Measurements from ENCODE around the gene SLC3A2.
A peak's percentile ranks its signal among the peaks of the same experiment; 100 is the strongest.

SLC3A2 gene

DNA sequence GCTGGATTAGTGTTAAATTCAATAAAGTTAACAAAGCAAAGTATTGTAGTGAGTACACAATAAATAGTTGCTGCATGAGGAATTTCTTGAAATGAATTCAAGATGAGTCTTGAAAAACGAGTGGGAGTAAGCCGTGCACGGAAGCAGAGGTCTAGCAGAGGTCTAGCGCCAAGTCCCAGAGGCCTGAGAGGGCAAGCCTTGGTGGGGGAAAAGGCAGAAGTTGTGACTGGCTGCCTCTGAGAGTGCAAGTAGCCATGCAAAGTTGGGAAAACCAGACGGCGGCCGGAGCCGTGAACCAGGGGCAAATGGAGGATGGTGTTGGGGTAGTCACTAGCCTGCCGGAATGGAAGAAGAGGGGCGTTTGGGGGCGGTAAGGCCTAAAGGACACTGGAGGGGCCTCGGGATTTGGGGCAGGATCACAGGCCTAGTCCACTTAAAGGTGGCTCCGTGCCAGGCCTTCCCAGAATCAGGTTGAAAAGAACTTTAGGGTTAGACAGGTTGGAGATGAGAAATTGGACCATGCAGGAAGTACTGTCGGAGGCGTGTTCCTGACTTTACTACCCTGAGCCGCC lies 379 bp upstream of the SLC3A2 start:
- peak in 2 of 3 experiments; percentile 30 to 47 for DNase-seq (ENCODE audit: low read depth in 2 of 3, low spot score in 2 of 3)

- peak in 2 of 3 experiments; percentile 87 to 91 for DNase-seq (ENCODE audit: low read depth in 2 of 3, low spot score in 2 of 3)
Observed at GRCh38 chr11:62881579-62882430, 1.1 kb downstream of the SLC3A2 start.

DNA sequence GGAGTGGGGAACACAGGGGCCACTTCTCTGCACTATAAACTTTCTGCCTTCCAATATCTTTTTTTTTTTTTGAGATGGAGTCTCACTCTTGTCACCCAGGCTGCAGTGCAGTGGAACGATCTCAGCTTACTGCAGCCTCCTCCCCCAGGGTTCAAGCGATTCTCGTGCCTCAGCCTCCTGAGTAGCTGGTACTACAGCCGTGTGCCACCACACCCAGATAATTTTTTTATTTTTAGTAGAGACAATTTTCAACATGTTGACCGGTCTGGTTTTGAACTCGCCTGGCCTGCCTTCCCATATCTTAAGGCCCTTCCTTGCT lies 1.7 kb downstream of the SLC3A2 start:
- no peak for DNase-seq (ENCODE audit: low read depth in 2 of 3, low spot score in 2 of 3)

DNA sequence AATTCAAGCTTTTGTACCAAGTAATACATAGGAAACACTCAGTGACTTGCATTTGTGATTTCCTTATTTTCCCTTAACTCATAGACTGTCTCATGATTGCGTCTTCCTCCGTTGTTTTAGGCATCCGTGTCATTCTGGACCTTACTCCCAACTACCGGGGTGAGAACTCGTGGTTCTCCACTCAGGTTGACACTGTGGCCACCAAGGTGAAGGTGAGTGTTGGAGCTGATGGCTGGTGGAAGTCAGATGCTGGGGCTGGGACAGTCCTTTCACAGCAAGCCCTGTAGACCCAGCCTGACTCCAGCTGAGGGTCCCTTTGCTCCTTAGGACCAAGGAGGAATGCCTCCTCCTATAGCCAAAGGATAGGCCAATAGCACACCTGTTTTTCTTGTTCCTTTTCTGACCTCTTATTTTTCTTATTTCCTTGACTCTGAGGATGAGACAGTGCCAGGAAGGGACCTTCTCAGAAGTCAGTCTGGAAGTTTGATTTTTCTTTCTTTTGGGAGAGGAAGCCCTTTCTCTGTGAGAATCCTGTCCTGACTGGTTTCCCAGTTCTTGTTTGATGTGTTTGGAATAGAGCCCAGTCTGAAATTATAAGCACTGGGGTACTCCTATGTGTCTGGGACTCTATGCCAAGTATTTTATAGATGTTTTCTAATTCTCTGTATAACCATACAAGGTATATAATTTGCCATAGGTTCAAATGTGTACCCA lies 2.2 kb downstream of the SLC3A2 start:
- DNase-seq (ENCODE audit: low read depth in 2 of 3, low spot score in 2 of 3) = no peak

- no peak for DNase-seq (ENCODE audit: low read depth in 2 of 3, low spot score in 2 of 3)
Observed at GRCh38 chr11:62883673-62884072, 3.0 kb downstream of the SLC3A2 start.

DNA sequence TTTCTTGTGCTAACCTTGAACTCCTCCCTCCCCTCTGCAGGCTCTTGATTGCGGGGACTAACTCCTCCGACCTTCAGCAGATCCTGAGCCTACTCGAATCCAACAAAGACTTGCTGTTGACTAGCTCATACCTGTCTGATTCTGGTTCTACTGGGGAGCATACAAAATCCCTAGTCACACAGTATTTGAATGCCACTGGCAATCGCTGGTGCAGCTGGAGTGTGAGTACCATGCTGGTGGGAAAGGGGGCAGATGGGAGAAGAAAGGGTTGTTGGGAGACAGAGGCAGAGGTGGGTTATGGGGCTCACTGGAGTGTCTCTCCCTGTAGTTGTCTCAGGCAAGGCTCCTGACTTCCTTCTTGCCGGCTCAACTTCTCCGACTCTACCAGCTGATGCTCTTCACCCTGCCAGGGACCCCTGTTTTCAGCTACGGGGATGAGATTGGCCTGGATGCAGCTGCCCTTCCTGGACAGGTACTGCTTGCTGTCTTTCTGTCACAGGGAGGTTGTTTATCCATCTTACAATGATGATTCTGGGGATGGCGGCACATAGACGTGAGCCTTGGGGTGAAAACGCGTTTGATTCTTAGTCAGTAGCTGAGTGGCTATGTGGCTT lies 4.5 kb downstream of the SLC3A2 start:
- no peak for DNase-seq (ENCODE audit: low read depth in 2 of 3, low spot score in 2 of 3)

DNA sequence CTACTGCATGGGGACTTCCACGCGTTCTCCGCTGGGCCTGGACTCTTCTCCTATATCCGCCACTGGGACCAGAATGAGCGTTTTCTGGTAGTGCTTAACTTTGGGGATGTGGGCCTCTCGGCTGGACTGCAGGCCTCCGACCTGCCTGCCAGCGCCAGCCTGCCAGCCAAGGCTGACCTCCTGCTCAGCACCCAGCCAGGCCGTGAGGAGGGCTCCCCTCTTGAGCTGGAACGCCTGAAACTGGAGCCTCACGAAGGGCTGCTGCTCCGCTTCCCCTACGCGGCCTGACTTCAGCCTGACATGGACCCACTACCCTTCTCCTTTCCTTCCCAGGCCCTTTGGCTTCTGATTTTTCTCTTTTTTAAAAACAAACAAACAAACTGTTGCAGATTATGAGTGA lies 7.7 kb downstream of the SLC3A2 start:
- DNase-seq (ENCODE audit: low read depth in 2 of 3, low spot score in 2 of 3) = no peak

- DNase-seq (ENCODE audit: low read depth in 2 of 3, low spot score in 2 of 3) = no peak
Observed at GRCh38 chr11:62889126-62889483, 8.4 kb downstream of the SLC3A2 start.

DNA sequence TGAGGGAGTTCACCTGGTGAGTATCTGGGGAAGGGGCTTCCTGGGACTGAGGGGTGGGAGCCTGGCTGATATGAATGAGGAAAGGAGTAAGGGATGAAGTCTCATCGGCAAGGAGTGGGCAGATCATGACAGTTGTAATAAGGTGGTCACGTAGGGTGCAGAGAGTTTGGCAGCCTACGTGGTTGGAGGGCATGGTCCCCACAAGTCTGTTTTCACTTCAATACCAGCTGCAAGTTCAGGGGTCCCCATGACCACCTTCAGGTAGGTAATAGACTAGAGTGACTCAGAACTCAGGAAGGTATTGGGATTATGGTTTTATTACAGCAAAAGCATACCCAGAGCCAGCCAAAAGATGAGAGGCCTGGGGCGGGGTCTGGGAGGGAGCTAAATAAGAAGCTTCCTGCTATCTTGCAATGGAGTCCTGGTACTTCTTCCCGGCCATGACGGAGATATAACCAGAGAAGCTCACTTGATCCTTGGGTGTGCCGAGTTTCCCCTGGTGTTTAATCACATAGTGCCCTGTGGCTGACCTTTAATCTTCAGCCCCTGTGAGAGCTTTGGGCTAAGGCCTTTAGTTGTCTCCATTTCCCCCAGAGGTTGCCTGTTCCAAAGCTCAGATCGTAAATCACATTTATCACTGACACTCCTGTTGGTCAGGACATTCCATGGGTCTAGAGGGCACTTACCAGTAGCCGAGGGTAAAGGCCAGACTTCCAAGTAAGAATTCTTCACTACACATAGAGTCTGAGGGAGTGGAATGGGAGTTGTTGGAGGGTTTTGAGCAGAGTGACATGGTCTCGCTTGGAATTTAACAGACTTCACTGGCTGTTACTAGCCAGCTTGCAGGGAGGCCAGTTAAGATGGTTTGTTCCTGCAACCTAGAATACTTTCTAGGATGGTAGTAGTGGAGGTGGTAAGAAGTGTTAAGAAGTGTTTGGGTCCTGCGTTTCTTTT lies 9.1 kb downstream of the SLC3A2 start:
- no peak for DNase-seq (ENCODE audit: low read depth in 2 of 3, low spot score in 2 of 3)

DNA sequence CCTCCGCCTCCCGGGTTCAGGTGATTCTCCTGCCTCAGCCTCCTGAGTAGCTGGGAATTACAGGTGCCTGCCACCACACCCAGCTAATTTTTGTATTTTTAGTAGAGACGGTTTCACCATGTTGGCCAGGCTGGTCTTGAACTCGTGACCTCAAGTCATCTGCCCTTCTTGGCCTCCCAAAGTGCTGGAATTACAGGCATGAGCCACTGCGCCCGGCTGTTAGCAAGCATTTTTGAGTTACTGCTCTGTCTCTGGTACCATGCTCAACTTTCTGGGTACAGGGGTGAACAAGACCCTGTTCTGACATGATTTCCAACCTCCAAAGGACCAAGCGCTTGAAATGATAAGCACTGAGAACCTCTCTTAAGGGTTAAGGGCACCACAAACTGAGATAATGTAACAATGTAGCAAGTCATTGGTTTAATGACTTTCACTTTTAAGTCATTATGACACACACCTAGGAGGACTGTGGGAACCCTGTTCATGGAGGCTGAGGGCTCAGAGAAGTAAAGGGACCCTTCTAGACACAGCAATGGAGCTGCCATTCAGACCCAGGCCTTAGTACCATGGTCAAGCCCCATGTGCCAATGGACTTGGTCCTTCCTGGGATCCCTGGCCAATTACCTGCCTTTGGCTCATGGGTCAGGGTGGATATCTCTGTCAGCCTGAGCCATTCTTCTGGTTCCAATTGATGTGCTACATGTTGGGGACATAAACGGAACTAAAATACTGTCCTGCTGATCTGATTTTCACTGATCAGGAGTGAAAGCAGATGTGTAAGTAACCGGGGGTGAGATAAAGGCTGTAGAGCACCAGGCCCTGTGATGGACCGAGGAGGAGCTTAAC lies 11.6 kb downstream of the SLC3A2 start:
- DNase-seq (ENCODE audit: low read depth in 2 of 3, low spot score in 2 of 3) = no peak

- no peak for DNase-seq (ENCODE audit: low read depth in 2 of 3, low spot score in 2 of 3)
Observed at GRCh38 chr11:62895501-62895900, 14.8 kb downstream of the SLC3A2 start.

GRCh38 chr11:62896049-62896448 lies 15.4 kb downstream of the SLC3A2 start:
- no peak for DNase-seq (ENCODE audit: low read depth in 2 of 3, low spot score in 2 of 3)

- no peak for DNase-seq (ENCODE audit: low read depth in 2 of 3, low spot score in 2 of 3)
Observed at GRCh38 chr11:62897311-62897710, 16.6 kb downstream of the SLC3A2 start.

- no peak for DNase-seq (ENCODE audit: low read depth in 2 of 3, low spot score in 2 of 3)
Observed at GRCh38 chr11:62898027-62898426, 17.3 kb downstream of the SLC3A2 start.

- no peak for DNase-seq (ENCODE audit: low read depth in 2 of 3, low spot score in 2 of 3)
Observed at GRCh38 chr11:62902932-62903331, 22.2 kb downstream of the SLC3A2 start.

DNA sequence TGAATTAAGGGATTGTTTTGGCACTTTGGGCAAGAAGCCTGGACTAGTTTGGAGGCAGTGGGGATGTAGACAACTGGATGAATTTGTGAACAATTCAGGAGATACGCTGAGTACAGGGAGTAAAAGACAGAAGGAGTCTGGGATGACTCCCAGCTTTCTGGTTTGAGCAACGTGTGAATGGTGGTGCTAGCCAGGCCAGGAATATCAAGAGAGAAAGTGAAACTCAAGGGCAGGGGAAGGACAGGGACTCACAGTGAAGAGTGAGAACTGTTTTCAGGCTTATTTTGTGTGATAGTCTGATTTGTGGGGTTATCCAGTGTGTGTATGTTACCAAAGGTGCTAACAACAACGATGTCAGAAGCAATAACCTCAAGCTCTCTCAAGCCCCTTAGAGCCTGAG lies 24.6 kb downstream of the SLC3A2 start:
- no peak for DNase-seq (ENCODE audit: low read depth in 2 of 3, low spot score in 2 of 3)

- peak; percentile 38 to 90 (median 65) for DNase-seq (ENCODE audit: low read depth in 2 of 3, low spot score in 2 of 3)
Observed at GRCh38 chr11:62905927-62906531, 25.3 kb downstream of the SLC3A2 start.

GRCh38 chr11:62908468-62909072 lies 27.9 kb downstream of the SLC3A2 start:
- no peak for DNase-seq (ENCODE audit: low read depth in 2 of 3, low spot score in 2 of 3)
